Central memory CD8-positive, alpha-beta T cell (primary cell): ENCODE measurements around the gene RPH3AL.

Experiments used
- ATAC-seq: fragments of 150-1000 bp; cut with Tn5 transposase; replicated peaks from 2 replicates; pipeline ENCODE4 v1.10.0; 2022; ENCODE audit warnings: mild to moderate bottlenecking, moderate FRiP score, moderate number of reproducible peaks; ENCODE audit not compliant: poor library complexity, severe bottlenecking; ENCODE audit errors: extremely low read depth
- DNase-seq, 2 donors: peaks; one replicate each; pipeline ENCODE4 v3.0.0; 2021; ENCODE audit warnings: low spot score in 2 of 2
- H3K27ac Mint-ChIP-seq: one replicate; pipeline ENCODE4 v1.8.0; 2022; ENCODE audit warnings: low read depth, mild to moderate bottlenecking, moderate library complexity, mixed read lengths
- H3K27me3 Mint-ChIP-seq: one replicate; pipeline ENCODE4 v1.8.0; 2022; ENCODE audit warnings: mixed read lengths
- H3K36me3 Mint-ChIP-seq: one replicate; pipeline ENCODE4 v1.8.0; 2022; ENCODE audit warnings: mild to moderate bottlenecking, moderate library complexity, mixed read lengths; ENCODE audit not compliant: insufficient read depth
- H3K4me1 Mint-ChIP-seq: one replicate; pipeline ENCODE4 v1.8.0; 2022; ENCODE audit warnings: mixed read lengths
- H3K4me3 Mint-ChIP-seq: one replicate; pipeline ENCODE4 v1.8.0; 2022; ENCODE audit warnings: mild to moderate bottlenecking, moderate library complexity, mixed read lengths
- H3K9me3 Mint-ChIP-seq: one replicate; pipeline ENCODE4 v1.8.0; 2022; ENCODE audit warnings: mixed read lengths

Gene RPH3AL

GRCh38 chr17:345261-345660, 7.3 kb downstream of the RPH3AL start:
- no peak for DNase-seq
- Mint-ChIP-seq H3K4me3 (no peak overlapping the region), H3K4me1 (no peaks in the 10 kb centered on the region), H3K36me3 (peaks cover 1% of the 10 kb centered on the region), H3K9me3 (peaks cover 6% of the 10 kb centered on the region), H3K27ac (no peak overlapping the region), H3K27me3 (no peaks in the 10 kb centered on the region)
- no peak for ATAC-seq

DNA sequence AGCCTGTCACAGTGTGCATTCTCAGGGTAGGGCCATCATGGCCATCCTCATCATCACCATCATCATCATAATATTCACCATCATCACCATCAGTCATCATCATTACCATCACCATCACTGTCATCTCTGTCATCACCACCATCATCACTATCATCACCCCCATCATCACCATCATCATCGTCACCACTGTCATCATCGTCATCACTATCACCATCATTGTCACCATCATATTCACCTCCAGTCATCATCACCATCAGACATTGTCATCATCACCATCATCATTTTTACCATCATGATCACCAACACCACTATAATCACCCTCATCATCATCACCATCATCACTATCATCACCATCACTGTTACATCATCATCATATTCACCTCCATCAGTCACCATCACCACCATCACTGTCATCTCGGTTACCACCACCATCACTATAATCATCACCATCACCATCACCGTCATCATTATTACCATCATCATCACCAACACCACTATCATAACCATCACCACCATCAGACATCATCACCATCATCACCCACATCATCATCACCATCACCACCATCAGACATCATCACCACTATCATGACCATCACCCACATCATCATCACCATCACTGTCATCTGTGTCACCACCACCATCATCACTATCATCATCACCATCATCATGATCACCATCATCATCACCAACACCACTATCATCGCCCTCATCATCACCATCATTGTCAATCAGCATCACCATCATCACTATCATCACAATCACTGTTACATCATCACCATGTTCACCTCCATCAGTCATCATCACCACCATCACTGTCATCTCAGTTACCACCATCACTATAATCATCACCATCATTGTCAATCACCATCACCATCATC, 8.5 kb downstream of the RPH3AL start:
- ATAC-seq (no peak), DNase-seq (no peak)
- H3K36me3 Mint-ChIP-seq, result peaks cover 1% of the 10 kb centered on the region
- no peaks in the 10 kb centered on the region for H3K4me1 Mint-ChIP-seq
- H3K4me3 Mint-ChIP-seq, result no peak overlapping the region
- H3K27me3 Mint-ChIP-seq, result no peaks in the 10 kb centered on the region
- peaks cover 6% of the 10 kb centered on the region for H3K9me3 Mint-ChIP-seq
- no peak overlapping the region for H3K27ac Mint-ChIP-seq

- DNase-seq (no peak), ATAC-seq (no peak)
- H3K4me3 Mint-ChIP-seq, result no peak overlapping the region
- peaks cover 6% of the 10 kb centered on the region for H3K9me3 Mint-ChIP-seq
- H3K27me3 Mint-ChIP-seq, result peaks cover under 1% of the 10 kb centered on the region
- H3K36me3 Mint-ChIP-seq, result no peaks in the 10 kb centered on the region
- H3K27ac Mint-ChIP-seq, result no peak overlapping the region
- peaks cover 3% of the 10 kb centered on the region for H3K4me1 Mint-ChIP-seq
Observed at GRCh38 chr17:343211-343610, 9.4 kb downstream of the RPH3AL start.

- Mint-ChIP-seq H3K27me3 (peaks cover 20% of the 10 kb centered on the region), H3K4me3 (no peak overlapping the region), H3K36me3 (no peaks in the 10 kb centered on the region), H3K9me3 (peaks cover 6% of the 10 kb centered on the region), H3K27ac (no peak overlapping the region), H3K4me1 (peaks cover 13% of the 10 kb centered on the region)
- DNase-seq, result no peak
- no peak for ATAC-seq
Observed at GRCh38 chr17:340074-340473, 12.5 kb downstream of the RPH3AL start.

DNA sequence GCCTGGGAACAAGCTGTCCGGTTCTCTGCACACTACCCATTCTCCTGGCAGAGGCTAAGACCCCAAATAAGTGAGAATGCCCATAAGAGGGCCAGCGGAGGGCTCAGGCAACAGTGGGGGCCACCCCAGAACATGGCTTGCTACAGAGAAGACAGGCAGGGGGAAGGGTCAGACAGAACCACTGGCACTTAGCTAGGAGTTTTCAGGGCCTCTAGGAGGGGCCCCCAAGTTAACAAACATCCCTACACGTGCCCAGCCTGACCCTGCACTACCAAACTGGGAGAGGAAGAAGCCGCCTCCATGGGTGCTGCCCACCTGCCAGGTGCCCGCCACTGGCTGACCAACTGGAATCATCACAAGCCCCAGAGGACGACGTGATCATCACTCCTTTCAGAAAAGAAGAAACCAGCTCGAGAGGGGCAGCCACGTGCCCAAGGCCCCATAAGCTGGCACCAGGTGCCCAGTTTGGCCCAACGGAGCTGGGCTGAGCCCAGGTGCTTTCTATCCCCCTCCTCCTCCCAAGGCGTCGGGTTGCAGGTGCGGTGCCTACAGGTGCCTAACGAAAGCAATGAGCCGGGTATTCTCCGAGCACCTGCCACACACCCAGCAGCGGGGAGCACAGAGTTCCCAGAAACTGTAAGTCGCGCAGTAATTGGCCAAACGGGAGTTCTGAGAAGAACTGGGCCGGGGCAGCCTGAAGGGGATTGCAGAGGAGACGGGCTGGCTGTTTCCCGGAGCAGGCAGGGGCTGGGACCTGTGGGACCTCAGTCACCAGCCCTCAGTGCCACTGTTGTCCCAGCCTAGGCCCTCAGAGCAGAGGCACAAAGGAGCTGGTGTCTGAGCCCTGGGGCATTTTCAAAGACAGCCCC, 13.2 kb downstream of the RPH3AL start:
- peaks cover 13% of the 10 kb centered on the region for H3K4me1 Mint-ChIP-seq
- no peak for ATAC-seq
- no peak for DNase-seq
- H3K27ac Mint-ChIP-seq, result no peak overlapping the region
- no peak overlapping the region for H3K4me3 Mint-ChIP-seq
- H3K36me3 Mint-ChIP-seq, result no peaks in the 10 kb centered on the region
- H3K9me3 Mint-ChIP-seq, result peaks cover 4% of the 10 kb centered on the region
- peaks cover 20% of the 10 kb centered on the region for H3K27me3 Mint-ChIP-seq

GRCh38 chr17:338442-339192, 14.0 kb downstream of the RPH3AL start:
- H3K4me3 Mint-ChIP-seq, result no peak overlapping the region
- no peaks in the 10 kb centered on the region for H3K9me3 Mint-ChIP-seq
- H3K36me3 Mint-ChIP-seq, result no peaks in the 10 kb centered on the region
- ATAC-seq, result no peak
- H3K27ac Mint-ChIP-seq, result no peak overlapping the region
- no peak for DNase-seq
- H3K27me3 Mint-ChIP-seq, result peaks cover 20% of the 10 kb centered on the region
- H3K4me1 Mint-ChIP-seq, result peaks cover 13% of the 10 kb centered on the region

- no peak for DNase-seq
- H3K4me3 Mint-ChIP-seq, result no peak overlapping the region
- peaks cover 13% of the 10 kb centered on the region for H3K4me1 Mint-ChIP-seq
- H3K36me3 Mint-ChIP-seq, result no peaks in the 10 kb centered on the region
- ATAC-seq, result no peak
- H3K27me3 Mint-ChIP-seq, result peaks cover 20% of the 10 kb centered on the region
- no peak overlapping the region for H3K27ac Mint-ChIP-seq
- no peaks in the 10 kb centered on the region for H3K9me3 Mint-ChIP-seq
Observed at GRCh38 chr17:337866-338265, 14.7 kb downstream of the RPH3AL start.

- no peak for DNase-seq
- no peaks in the 10 kb centered on the region for H3K36me3 Mint-ChIP-seq
- no peaks in the 10 kb centered on the region for H3K9me3 Mint-ChIP-seq
- peaks cover 20% of the 10 kb centered on the region for H3K27me3 Mint-ChIP-seq
- no peak overlapping the region for H3K4me3 Mint-ChIP-seq
- peaks cover 13% of the 10 kb centered on the region for H3K4me1 Mint-ChIP-seq
- H3K27ac Mint-ChIP-seq, result no peak overlapping the region
- ATAC-seq, result no peak
Observed at GRCh38 chr17:337453-337852, 15.2 kb downstream of the RPH3AL start.

- no peak for DNase-seq
- peaks cover 13% of the 10 kb centered on the region for H3K4me1 Mint-ChIP-seq
- H3K36me3 Mint-ChIP-seq, result no peaks in the 10 kb centered on the region
- no peak overlapping the region for H3K4me3 Mint-ChIP-seq
- peaks cover 20% of the 10 kb centered on the region for H3K27me3 Mint-ChIP-seq
- H3K27ac Mint-ChIP-seq, result no peak overlapping the region
- no peak for ATAC-seq
- H3K9me3 Mint-ChIP-seq, result no peaks in the 10 kb centered on the region
Observed at GRCh38 chr17:337022-337420, 15.6 kb downstream of the RPH3AL start.

DNA sequence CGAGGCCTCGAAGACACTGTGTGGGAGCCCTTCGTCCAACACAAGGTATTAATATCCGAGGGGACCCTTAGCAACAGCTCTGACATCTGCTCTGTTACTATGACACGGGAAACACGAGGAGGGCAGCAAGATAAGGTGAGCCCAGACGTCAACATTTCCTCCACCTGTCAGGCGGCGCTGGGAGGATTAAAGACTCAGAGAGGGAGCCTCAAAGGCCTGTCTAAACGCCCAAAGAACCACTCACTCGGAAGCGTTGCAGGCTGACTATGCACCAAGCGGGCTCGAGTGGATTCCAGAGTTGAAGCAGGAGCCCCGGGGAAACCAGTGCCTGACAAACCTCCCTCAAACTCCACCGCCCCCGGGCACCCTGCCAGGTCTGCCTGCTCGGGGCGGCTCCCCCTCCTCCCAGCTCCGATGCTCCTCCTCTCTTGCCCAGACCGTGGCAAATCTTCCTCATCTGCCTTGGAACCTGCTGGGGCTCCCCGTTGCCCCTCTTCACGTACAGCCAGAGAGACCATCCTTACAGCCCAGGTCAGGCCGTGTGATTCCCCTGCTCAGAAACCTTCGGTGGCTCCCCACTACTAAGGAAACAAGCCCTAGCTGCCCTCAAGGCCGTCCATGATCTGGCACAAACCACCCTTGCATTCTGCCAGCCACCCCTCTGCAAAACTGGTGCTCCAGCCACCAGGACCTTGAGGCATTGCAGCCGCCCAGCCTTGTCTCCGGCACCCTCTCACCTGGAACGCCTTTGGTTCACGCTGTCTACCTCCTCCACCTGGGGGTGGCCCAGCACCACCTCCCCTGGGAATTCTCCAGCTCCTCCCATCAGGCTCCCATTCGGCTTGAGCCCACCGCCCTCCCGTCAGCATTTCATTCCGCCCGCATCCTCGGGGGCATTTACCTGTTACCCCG, 16.2 kb downstream of the RPH3AL start:
- Mint-ChIP-seq H3K4me1 (peaks cover 19% of the 10 kb centered on the region), H3K27me3 (peaks cover 20% of the 10 kb centered on the region), H3K4me3 (peak overlapping the region; percentile 20), H3K27ac (peak overlapping the region; percentile 46), H3K9me3 (no peaks in the 10 kb centered on the region), H3K36me3 (no peaks in the 10 kb centered on the region)
- DNase-seq (no peak), ATAC-seq (no peak)

- Mint-ChIP-seq H3K9me3 (no peaks in the 10 kb centered on the region), H3K4me1 (peaks cover 25% of the 10 kb centered on the region), H3K4me3 (no peak overlapping the region), H3K36me3 (no peaks in the 10 kb centered on the region), H3K27me3 (peaks cover 20% of the 10 kb centered on the region), H3K27ac (no peak overlapping the region)
- ATAC-seq (no peak), DNase-seq (no peak)
Observed at GRCh38 chr17:335691-336090, 16.9 kb downstream of the RPH3AL start.
